Thyroid gland (tissue), 4 donors: ENCODE results near the gene COL4A4. TPM values are rescaled to one million over a fixed set of nuclear protein-coding genes. Genes with fewer than 3 reads are reported as not detected.

Experiments used
- DNase-seq, 2 donors: peaks; one replicate each; pipeline ENCODE4 v3.0.0-alpha.2; 2019
- H3K27ac ChIP-seq, 3 donors: fragments of 200-600 bp; sonication (generic); 1 replicate in 2 of 3; 2 replicates in 1 of 3; pipeline ENCODE4 v1.5.1; 2016 to 2019; ENCODE audit warnings: mild to moderate bottlenecking in 1 of 3, moderate library complexity in 1 of 3
- H3K27me3 ChIP-seq: fragments of 200-600 bp; sonication (generic); one replicate; pipeline ENCODE4 v1.5.1; 2019
- H3K36me3 ChIP-seq, 2 donors: fragments of 200-600 bp; sonication (generic); one replicate each; pipeline ENCODE4 v1.5.1; 2016 to 2019
- H3K4me1 ChIP-seq, 2 donors: fragments of 200-600 bp; sonication (generic); one replicate each; pipeline ENCODE4 v1.5.1; 2017 to 2019
- H3K4me3 ChIP-seq, 3 donors: fragments of 200-600 bp; sonication (generic); replicated peaks in 1 of 3; 1 replicate in 2 of 3; 2 replicates in 1 of 3; pipeline ENCODE4 v1.5.1; 2016; ENCODE audit warnings: mild to moderate bottlenecking in 1 of 3
- H3K9me3 ChIP-seq: fragments of 200-600 bp; sonication (generic); one replicate; pipeline ENCODE4 v1.5.1; 2017
- POLR2A ChIP-seq, 2 donors: fragments of 450-650 bp; IDR thresholded peaks; one replicate each; pipeline ENCODE4 v1.6.1; 2017; ENCODE audit warnings: antibody characterized with exemption in 2 of 2, mild to moderate bottlenecking in 2 of 2, moderate library complexity in 1 of 2
- WGBS, 2 donors: methylation state at CpG; one replicate each; pipeline ENCODE4 v1.1.5; 2017; 5-methylcytosine and 5-hydroxymethylcytosine counted together
- intact Hi-C: fragments of 100-400 bp; cut with DNase I; formaldehyde crosslinking; loops from one replicate; pipeline ENCODE4 v1.15.1; 2023
- total RNA-seq, 4 donors: library from RNA; depleted of rRNA; stranded (reverse); fragments of >200 nt; gene quantifications; one replicate each; pipeline ENCODE4 v1.2.3, GENCODE V29; 2016
- TF ChIP-seq, protein P1 (sequence below), 6 experiments: fragments of 200-600 bp in 3 of 6; fragments of 450-650 bp in 3 of 6; sonication (generic) in 3 of 6; IDR thresholded peaks; one replicate each; pipeline ENCODE4 v1.5.1; 2016 to 2019; ENCODE audit warnings: antibody characterized with exemption in 6 of 6, mild to moderate bottlenecking in 2 of 6, inconsistent platforms in 1 of 6, moderate library complexity in 1 of 6

The COL4A4 gene
- total RNA-seq, 4 donors from 2014 or later = 16.5 to 41.7 (median 34.2) TPM

- Histone ChIP-seq H3K27ac (peak overlapping the region; percentile 75 to 90 (median 90)), H3K27me3 (no peaks in the 10 kb centered on the region), H3K4me3 (peak overlapping the region; percentile 78 to 95 (median 90)), H3K36me3 (no peaks in the 10 kb centered on the region), H3K4me1 (peaks cover 0 to 4% of the 10 kb centered on the region in 2 donors), H3K9me3 (no peaks in the 10 kb centered on the region)
- WGBS, 2 donors = 2 to 3% methylated on average over 15 to 16 of the region's 20 CpGs
- TF ChIP-seq, protein P1, sequence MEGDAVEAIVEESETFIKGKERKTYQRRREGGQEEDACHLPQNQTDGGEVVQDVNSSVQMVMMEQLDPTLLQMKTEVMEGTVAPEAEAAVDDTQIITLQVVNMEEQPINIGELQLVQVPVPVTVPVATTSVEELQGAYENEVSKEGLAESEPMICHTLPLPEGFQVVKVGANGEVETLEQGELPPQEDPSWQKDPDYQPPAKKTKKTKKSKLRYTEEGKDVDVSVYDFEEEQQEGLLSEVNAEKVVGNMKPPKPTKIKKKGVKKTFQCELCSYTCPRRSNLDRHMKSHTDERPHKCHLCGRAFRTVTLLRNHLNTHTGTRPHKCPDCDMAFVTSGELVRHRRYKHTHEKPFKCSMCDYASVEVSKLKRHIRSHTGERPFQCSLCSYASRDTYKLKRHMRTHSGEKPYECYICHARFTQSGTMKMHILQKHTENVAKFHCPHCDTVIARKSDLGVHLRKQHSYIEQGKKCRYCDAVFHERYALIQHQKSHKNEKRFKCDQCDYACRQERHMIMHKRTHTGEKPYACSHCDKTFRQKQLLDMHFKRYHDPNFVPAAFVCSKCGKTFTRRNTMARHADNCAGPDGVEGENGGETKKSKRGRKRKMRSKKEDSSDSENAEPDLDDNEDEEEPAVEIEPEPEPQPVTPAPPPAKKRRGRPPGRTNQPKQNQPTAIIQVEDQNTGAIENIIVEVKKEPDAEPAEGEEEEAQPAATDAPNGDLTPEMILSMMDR (IDR thresholded peaks at IDR 0.05) = no peak
- no peak for TF ChIP-seq POLR2A (IDR thresholded peaks at IDR 0.05)
- intact Hi-C loops = no loop called here
- DNase-seq = peak; percentile 59 to 69
Observed at GRCh38 chr2:227163485-227163997, 464 bp downstream of the COL4A4 start.

DNA sequence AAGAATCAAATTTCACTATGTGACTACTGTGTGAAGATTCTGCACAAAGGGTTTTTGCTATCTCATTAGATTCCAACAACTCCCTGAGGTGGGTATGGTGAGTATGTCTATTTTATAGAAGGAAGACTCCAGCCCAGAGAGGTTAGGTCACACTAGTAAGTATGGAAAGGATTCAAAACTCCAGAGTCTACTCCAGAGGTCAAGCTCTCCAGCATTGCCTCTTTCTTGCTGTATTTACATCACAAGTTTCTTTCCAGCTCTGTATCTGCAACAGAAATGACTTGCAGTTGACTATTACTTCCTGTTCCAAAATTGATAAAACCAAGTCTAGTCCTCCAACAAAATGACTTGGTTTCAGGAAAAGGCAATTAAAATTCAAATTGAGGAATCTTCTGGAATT is 2.1 kb downstream of the COL4A4 start:
- no peak for TF ChIP-seq POLR2A (IDR thresholded peaks at IDR 0.05)
- TF ChIP-seq, protein P1 (IDR thresholded peaks at IDR 0.05) = no peak
- peaks cover 0 to 4% of the 10 kb centered on the region in 2 donors for H3K4me1 ChIP-seq
- H3K27ac ChIP-seq = no peak overlapping the region
- H3K4me3 ChIP-seq = no peak overlapping the region
- no peak for DNase-seq
- H3K36me3 ChIP-seq = no peaks in the 10 kb centered on the region
- no peaks in the 10 kb centered on the region for H3K9me3 ChIP-seq
- no peaks in the 10 kb centered on the region for H3K27me3 ChIP-seq
- intact Hi-C loops = no loop called here

DNA sequence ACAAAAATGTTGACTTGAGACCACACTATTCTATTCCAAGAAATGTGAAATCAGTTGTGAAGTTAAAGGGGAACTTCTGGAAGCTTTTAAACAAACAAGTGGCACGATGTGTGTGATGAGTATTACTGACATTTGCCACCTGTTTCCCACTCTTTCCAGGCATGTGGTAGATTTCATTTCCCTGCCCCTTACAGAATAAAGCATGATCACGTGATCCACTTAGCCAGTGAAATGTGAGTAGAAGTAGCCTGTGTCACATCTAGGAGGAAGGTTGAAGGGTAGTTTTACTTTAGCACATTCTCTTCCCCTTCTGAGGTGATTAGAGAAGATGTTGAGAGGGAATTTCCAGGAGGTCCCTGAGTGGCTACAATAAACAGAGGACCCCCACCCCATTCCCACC is 3.8 kb downstream of the COL4A4 start:
- no peaks in the 10 kb centered on the region for H3K27me3 ChIP-seq
- H3K9me3 ChIP-seq = no peaks in the 10 kb centered on the region
- intact Hi-C loops = no loop called here
- no peak for TF ChIP-seq POLR2A (IDR thresholded peaks at IDR 0.05)
- H3K4me1 ChIP-seq = peaks cover 0 to 4% of the 10 kb centered on the region in 2 donors
- H3K36me3 ChIP-seq = no peaks in the 10 kb centered on the region
- H3K27ac ChIP-seq = no peak overlapping the region
- no peak overlapping the region for H3K4me3 ChIP-seq
- 74 to 81% methylated on average over 2 of the region's 2 CpGs for WGBS, 2 donors
- DNase-seq = no peak

DNA sequence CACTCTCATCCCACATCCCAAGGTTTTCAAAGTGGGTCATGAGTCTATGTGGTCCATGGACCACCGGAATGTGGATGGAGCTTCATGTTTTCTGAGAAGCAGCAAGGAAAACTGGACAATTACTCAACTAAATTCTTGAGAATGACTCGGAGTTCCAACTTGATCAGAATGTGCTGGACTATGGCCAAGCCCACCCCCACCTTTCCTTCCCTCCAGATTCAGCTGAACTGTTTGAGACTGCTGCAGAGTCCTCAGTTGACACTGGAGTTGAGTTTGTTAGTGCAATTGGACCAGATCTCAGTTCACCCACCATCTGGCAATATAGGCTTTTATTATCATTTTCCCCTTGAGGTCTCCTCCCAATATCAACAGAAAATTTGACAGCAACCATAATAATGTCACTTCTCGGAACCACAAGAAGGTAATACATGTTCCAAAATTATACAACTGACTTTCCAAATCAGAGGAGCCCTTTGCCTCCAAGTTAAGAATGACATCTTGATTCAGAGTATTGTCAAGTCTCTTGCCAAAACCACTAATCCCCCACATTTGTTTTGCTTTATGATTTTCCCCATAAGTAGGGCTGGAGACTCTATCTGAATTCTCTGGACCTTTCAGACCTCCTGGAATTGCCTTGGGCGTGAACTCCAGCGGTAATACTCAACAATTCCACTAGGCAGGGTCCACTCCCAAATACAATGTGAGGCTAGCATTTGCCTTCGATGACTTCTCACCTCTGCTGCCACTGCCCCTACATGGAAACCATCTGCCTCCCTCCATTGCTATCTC is 8.8 kb downstream of the COL4A4 start:
- intact Hi-C loops = no loop called here
- Histone ChIP-seq H3K4me3 (no peak overlapping the region), H3K4me1 (peaks cover 21 to 24% of the 10 kb centered on the region in 2 donors), H3K9me3 (no peaks in the 10 kb centered on the region), H3K36me3 (no peaks in the 10 kb centered on the region), H3K27me3 (no peaks in the 10 kb centered on the region), H3K27ac (no peak overlapping the region)
- 75 to 77% methylated on average over 6 of the region's 6 CpGs for WGBS, 2 donors
- TF ChIP-seq POLR2A (IDR thresholded peaks at IDR 0.05) = no peak
- TF ChIP-seq, protein P1 (IDR thresholded peaks at IDR 0.05) = no peak
- DNase-seq = peak; percentile 50 to 55

- Histone ChIP-seq H3K4me3 (no peak overlapping the region), H3K9me3 (no peaks in the 10 kb centered on the region), H3K27ac (peak overlapping the region; percentile 52 to 75 (median 63)), H3K36me3 (no peaks in the 10 kb centered on the region), H3K27me3 (no peaks in the 10 kb centered on the region), H3K4me1 (peaks cover 25 to 26% of the 10 kb centered on the region in 2 donors)
- TF ChIP-seq POLR2A (IDR thresholded peaks at IDR 0.05) = no peak
- TF ChIP-seq, protein P1 (IDR thresholded peaks at IDR 0.05) = no peak
- intact Hi-C loops = no loop called here
- no peak for DNase-seq
- 74 to 77% methylated on average over 4 of the region's 4 CpGs for WGBS, 2 donors
Observed at GRCh38 chr2:227153758-227154486, 10.1 kb downstream of the COL4A4 start.
